Measurements from ENCODE around the gene NUMBL.

- TF ChIP-seq TP53 (CRISPR knock-in tag; conservative IDR thresholded peaks at IDR 0.05) (no peak), RAD21 (CRISPR knock-in tag; IDR thresholded peaks at IDR 0.05) (no peak), ZSCAN12 (CRISPR knock-in tag; IDR thresholded peaks at IDR 0.05) (no peak), TCF7L2 (IDR thresholded peaks at IDR 0.05; ENCODE audit: low read depth, low read length) (no peak), TFDP2 (CRISPR knock-in tag; IDR thresholded peaks at IDR 0.05) (no peak), POLR2A (IDR thresholded peaks at IDR 0.05; ENCODE audit: insufficient read depth in 1 of 2, low read depth in 2 of 2, low read length in 2 of 2) (no peak), KDM5B (CRISPR knock-in tag; IDR thresholded peaks at IDR 0.05; ENCODE audit: borderline replicate concordance) (no peak), ZSCAN25 (CRISPR knock-in tag; IDR thresholded peaks at IDR 0.05) (no peak), SP4 (CRISPR knock-in tag; IDR thresholded peaks at IDR 0.05) (no peak), TAF1 (CRISPR knock-in tag; IDR thresholded peaks at IDR 0.05) (no peak), SRF (IDR thresholded peaks at IDR 0.05; ENCODE audit: low read depth, low read length) (no peak), ZFX (CRISPR knock-in tag; IDR thresholded peaks at IDR 0.05; ENCODE audit: low read depth) (no peak), JUND (CRISPR knock-in tag; IDR thresholded peaks at IDR 0.05) (no peak)
Observed at GRCh38 chr19:40617961-40618360, 72.5 kb downstream of the NUMBL start.

Data from HepG2 (cell line).